H1 (cell line): Measurements from ENCODE around the gene VEZT. TPM values are rescaled to one million over a fixed set of nuclear protein-coding genes. Genes with fewer than 3 reads are reported as not detected.

Experiments used
- CTCF ChIA-PET: fragments of 300-600 bp; sonication (Branson Sonifier 250); formaldehyde crosslinking; loops from one replicate; lab custom pipeline; 2021; ENCODE audit not compliant: partially characterized antibody; lab: Charles Lee
- POLR2A ChIA-PET: fragments of 300-600 bp; sonication (Branson Sonifier 250); formaldehyde crosslinking; loops from one replicate; lab custom pipeline; 2021; ENCODE audit warnings: inconsistent platforms; ENCODE audit not compliant: partially characterized antibody; lab: Charles Lee
- DNase-seq, 2 experiments: peaks; one replicate each; pipeline versions ENCODE4 v3.0.0 to v3.0.0-alpha.2; 2010 to 2022; ENCODE audit warnings: low spot score in 2 of 2, low read depth in 1 of 2, mixed read lengths in 1 of 2
- FAIRE-seq: peaks from 2 replicates; lab custom pipeline; 2011; peaks lifted over from hg19 to GRCh38; lab: Jason Lieb, UNC
- H2AFZ ChIP-seq: 2 replicates; pipeline ENCODE4 v1.8.1; 2012; ENCODE audit warnings: low read length, inconsistent platforms
- H2AK5ac ChIP-seq: 2 replicates; pipeline ENCODE4 v1.6.1; 2013; ENCODE audit warnings: low read depth, low read length
- H2BK120ac ChIP-seq: replicated peaks from 2 replicates; pipeline ENCODE3; 2013; ENCODE audit warnings: low read depth, low read length, inconsistent platforms
- H2BK12ac ChIP-seq: 2 replicates; pipeline ENCODE4 v1.6.1; 2013; ENCODE audit warnings: low read depth, low read length
- H2BK15ac ChIP-seq: 2 replicates; pipeline ENCODE4 v1.6.1; 2013; ENCODE audit warnings: low read length
- H2BK20ac ChIP-seq: 2 replicates; pipeline ENCODE4 v1.6.1; 2013; ENCODE audit warnings: low read length
- H2BK5ac ChIP-seq: 2 replicates; pipeline ENCODE4 v1.6.1; 2013; ENCODE audit warnings: low read depth, low read length
- H3K14ac ChIP-seq: 2 replicates; pipeline ENCODE4 v1.6.1; 2013; ENCODE audit warnings: inconsistent platforms; ENCODE audit not compliant: insufficient read length
- H3K18ac ChIP-seq: 2 replicates; pipeline ENCODE4 v1.6.1; 2013; ENCODE audit warnings: low read length; ENCODE audit errors: extremely low read depth
- H3K23ac ChIP-seq: 2 replicates; pipeline ENCODE4 v1.6.1; 2013; ENCODE audit warnings: inconsistent platforms; ENCODE audit not compliant: insufficient read length
- H3K23me2 ChIP-seq: 2 replicates; pipeline ENCODE4 v1.6.1; 2013; ENCODE audit warnings: low read depth, low read length
- H3K27ac ChIP-seq: 2 replicates; pipeline ENCODE4 v1.6.1; 2011; ENCODE audit warnings: low read depth, low read length, inconsistent platforms
- H3K27me3 ChIP-seq, 4 experiments: replicated peaks in 1 of 4; 1 replicate in 1 of 4; 2 replicates in 3 of 4; pipeline versions ENCODE4 v1.6.1 to v1.8.1; 2011 to 2013; ENCODE audit warnings: low read length in 3 of 4, mild to moderate bottlenecking in 3 of 4, inconsistent platforms in 2 of 4, mixed read lengths in 2 of 4, moderate library complexity in 1 of 4; ENCODE audit not compliant: control insufficient read depth in 3 of 4, insufficient read depth in 3 of 4; ENCODE audit errors: extremely low read depth in 1 of 4
- H3K36me3 ChIP-seq, 4 experiments: 2 replicates each; pipeline versions ENCODE4 v1.6.1 to v1.8.1; 2011 to 2013; ENCODE audit warnings: mild to moderate bottlenecking in 4 of 4, low read length in 3 of 4, moderate library complexity in 2 of 4, control low read depth in 1 of 4, inconsistent platforms in 1 of 4; ENCODE audit not compliant: insufficient read depth in 4 of 4, control insufficient read depth in 2 of 4
- H3K4ac ChIP-seq: replicated peaks from 2 replicates; pipeline ENCODE3; 2013; ENCODE audit warnings: low read length, low read depth, mixed read lengths, inconsistent platforms; ENCODE audit not compliant: insufficient read length
- H3K4me1 ChIP-seq, 4 experiments: replicated peaks in 1 of 4; 1 replicate in 1 of 4; 2 replicates in 3 of 4; pipeline versions ENCODE4 v1.6.1 to v1.8.1; 2011 to 2013; ENCODE audit warnings: low read length in 3 of 4, inconsistent platforms in 2 of 4, mixed read lengths in 1 of 4; ENCODE audit not compliant: insufficient read depth in 4 of 4, control insufficient read depth in 3 of 4
- H3K4me2 ChIP-seq, 2 experiments: 2 replicates each; pipeline versions ENCODE4 v1.6.1 to v1.8.1; 2011 to 2013; ENCODE audit warnings: low read depth in 2 of 2, low read length in 2 of 2, control low read depth in 1 of 2, inconsistent platforms in 1 of 2, mild to moderate bottlenecking in 1 of 2; ENCODE audit not compliant: insufficient read depth in 1 of 2
- H3K4me3 ChIP-seq, 4 experiments: fragments of 200-600, 300-600 bp in 1 of 4; sonication (generic), shearing (Covaris generic), sonication (Bioruptor Twin) in 1 of 4; 2 replicates each; pipeline versions ENCODE4 v1.5.1 to v1.8.1; 2011 to 2016; ENCODE audit warnings: low read length in 4 of 4, low read depth in 3 of 4, control low read depth in 2 of 4, inconsistent platforms in 2 of 4, mild to moderate bottlenecking in 2 of 4, mixed read lengths in 1 of 4, moderate library complexity in 1 of 4; ENCODE audit not compliant: insufficient read depth in 2 of 4; ENCODE audit errors: extremely low read depth in 1 of 4
- H3K56ac ChIP-seq: replicated peaks from 2 replicates; pipeline ENCODE3; 2013; ENCODE audit warnings: low read depth, mild to moderate bottlenecking, mixed read lengths, low read length, inconsistent platforms; ENCODE audit not compliant: insufficient read length
- H3K79me1 ChIP-seq: 2 replicates; pipeline ENCODE4 v1.6.1; 2013; ENCODE audit warnings: low read depth, low read length, control low read depth
- H3K79me2 ChIP-seq, 2 experiments: 2 replicates each; pipeline versions ENCODE4 v1.6.1 to v1.8.1; 2012 to 2013; ENCODE audit warnings: low read length in 2 of 2, mild to moderate bottlenecking in 2 of 2, inconsistent platforms in 1 of 2; ENCODE audit not compliant: insufficient read depth in 2 of 2, control insufficient read depth in 1 of 2
- H3K9ac ChIP-seq, 4 experiments: replicated peaks in 1 of 4; 1 replicate in 1 of 4; 2 replicates in 3 of 4; pipeline versions ENCODE4 v1.6.1 to v1.8.1; 2011 to 2013; ENCODE audit warnings: low read depth in 3 of 4, low read length in 3 of 4, control low read depth in 2 of 4, mild to moderate bottlenecking in 2 of 4, moderate library complexity in 2 of 4, inconsistent platforms in 1 of 4; ENCODE audit errors: extremely low read depth in 1 of 4
- H3K9me3 ChIP-seq, 2 experiments: 2 replicates each; pipeline versions ENCODE4 v1.6.1 to v1.8.1; 2012 to 2013; ENCODE audit warnings: mild to moderate bottlenecking in 2 of 2, moderate library complexity in 2 of 2, control low read depth in 1 of 2, inconsistent platforms in 1 of 2, low read depth in 1 of 2, low read length in 1 of 2, mixed read lengths in 1 of 2; ENCODE audit not compliant: insufficient read depth in 2 of 2
- H4K20me1 ChIP-seq, 2 experiments: replicated peaks in 1 of 2; 2 replicates each; pipeline versions ENCODE3 to v1.8.1; 2011 to 2013; ENCODE audit warnings: inconsistent platforms in 2 of 2, low read length in 2 of 2, mild to moderate bottlenecking in 1 of 2; ENCODE audit not compliant: insufficient read depth in 2 of 2, control insufficient read depth in 1 of 2
- H4K5ac ChIP-seq: 2 replicates; pipeline ENCODE4 v1.6.1; 2013; ENCODE audit warnings: low read length, low read depth, mixed read lengths, inconsistent platforms; ENCODE audit not compliant: insufficient read length
- H4K8ac ChIP-seq: 2 replicates; pipeline ENCODE4 v1.8.0; 2013; ENCODE audit warnings: mild to moderate bottlenecking, moderate library complexity, low read length, inconsistent platforms; ENCODE audit not compliant: insufficient read depth; ENCODE audit errors: extremely low read depth
- H4K91ac ChIP-seq: replicated peaks from 2 replicates; pipeline ENCODE3; 2013; ENCODE audit warnings: low read length, mixed read lengths, inconsistent platforms; ENCODE audit not compliant: insufficient read length
- EZH2 ChIP-seq: fragments of 200-600 bp; sonication (generic); IDR thresholded peaks from 2 replicates; pipeline ENCODE4 v1.7.1; 2012; ENCODE audit warnings: low read depth, mild to moderate bottlenecking, moderate library complexity, low read length, inconsistent platforms; ENCODE audit not compliant: severe bottlenecking
- JUN ChIP-seq: IDR thresholded peaks from 2 replicates; pipeline ENCODE4 v1.6.1; 2011; ENCODE audit warnings: low read depth, mild to moderate bottlenecking, improper control_type of control experiment, low read length
- TAF1 ChIP-seq: IDR thresholded peaks from 2 replicates; pipeline ENCODE4 v1.6.1; 2011; ENCODE audit warnings: mild to moderate bottlenecking, low read depth, low read length
- TAF7 ChIP-seq: optimal IDR thresholded peaks from 2 replicates; pipeline ENCODE3; 2011; ENCODE audit warnings: low read depth, mild to moderate bottlenecking, inconsistent platforms, low read length, moderate library complexity, borderline replicate concordance
- TCF12 ChIP-seq: IDR thresholded peaks from 2 replicates; pipeline ENCODE4 v1.6.1; 2011; ENCODE audit warnings: low read depth, mild to moderate bottlenecking, low read length
- WGBS, 2 experiments: shearing (Covaris generic) in 1 of 2; methylation state at CpG; one replicate each; pipeline versions ENCODE4 v1.1.6 to v1.1.7; 2013 to 2015; ENCODE audit warnings: low lambda C conversion rate in 2 of 2, mixed read lengths in 2 of 2, inconsistent platforms in 1 of 2, low coverage in 1 of 2, missing lambda C conversion rate in 1 of 2; ENCODE audit not compliant: insufficient replicate concordance in 2 of 2, insufficient coverage in 1 of 2, insufficient read length in 1 of 2; ENCODE audit errors: extremely low coverage in 1 of 2, missing lambda C conversion rate in 1 of 2; 5-methylcytosine and 5-hydroxymethylcytosine counted together
- polyA plus RNA-seq, 7 experiments: library from polyadenylated mRNA; depleted of rRNA in 3 of 7; stranded (reverse) in 5 of 7; unstranded in 2 of 7; fragments of >200 nt in 5 of 7; fragments of 200-250 nt in 2 of 7; gene quantifications; 1 replicate in 5 of 7; 2 replicates in 1 of 7; 4 replicates in 1 of 7; pipeline versions ENCODE4 v1.2.1 to v1.2.3, GENCODE V29; 2011 to 2013; ENCODE audit warnings: missing spikeins in 2 of 7, mixed read lengths in 2 of 7
- total RNA-seq: library from RNA; stranded (reverse); fragmentation: NEBNext Ultra II Directional; extraction: Animal tissue kit (Norgen Biotek cat#: 25700); gene quantifications from 2 replicates; pipeline ENCODE4 v1.2.1, GENCODE V29; 2021

Gene VEZT
- total and polyA plus RNA-seq, 2 of the 8 experiments (the other 6 are each of a cell fraction or from before 2014, with no cell fraction given) = 44.0 to 56.1 TPM

- no peak overlapping the region for H4K5ac ChIP-seq
- no peak for FAIRE-seq
- H3K36me3 ChIP-seq = peaks cover 0 to 12% (median 3%) of the 10 kb centered on the region in 4 experiments; a peak in 2 of 8 replicates
- H3K23ac ChIP-seq = no peak overlapping the region
- H3K9me3 ChIP-seq = no peaks in the 10 kb centered on the region
- H3K23me2 ChIP-seq = peaks cover 7% of the 10 kb centered on the region
- H3K9ac ChIP-seq = no peak overlapping the region
- TF ChIP-seq TAF1 (no peak), TAF7 (no peak), JUN (no peak), TCF12 (no peak), EZH2 (no peak)
- 0 out of 2 replicates have a peak overlapping the region, but pooled peaks have one; percentile 5 for H2BK12ac ChIP-seq
- no peak overlapping the region for H3K56ac ChIP-seq
- DNase-seq = no peak
- no peak overlapping the region for H3K27ac ChIP-seq
- H3K4me1 ChIP-seq = peaks cover 0 to 11% (median 3%) of the 10 kb centered on the region in 4 experiments; a peak in 3 of 7 replicates
- H3K4ac ChIP-seq = no peak overlapping the region
- H3K4me3 ChIP-seq = no peak overlapping the region
- H3K79me1 ChIP-seq = no peaks in the 10 kb centered on the region; the same call in 1 of the 2 replicates
- H4K8ac ChIP-seq = no peak overlapping the region
- no peak overlapping the region for H2BK120ac ChIP-seq
- H3K27me3 ChIP-seq = no peaks in the 10 kb centered on the region
- CTCF ChIA-PET = interaction anchor here (1.1 kb wide), 1 partner anchor 8 kb away, joined by 6 read pairs; no protein-coding TSS in a partner anchor
- no peak overlapping the region for H3K4me2 ChIP-seq
- WGBS, 2 experiments = 96% methylated on average over 1 of the region's 1 CpG; no CpG with 5 or more reads in 1 of the 2 experiments
- H2BK15ac ChIP-seq = no peak overlapping the region
- H2BK5ac ChIP-seq = no peak overlapping the region
- no peaks in the 10 kb centered on the region for H4K20me1 ChIP-seq
- peaks cover 7 to 85% of the 10 kb centered on the region in 2 experiments; a peak in 3 of 4 replicates for H3K79me2 ChIP-seq
- no peak overlapping the region for H2AFZ ChIP-seq
- H2AK5ac ChIP-seq = no peak overlapping the region; the same call in 1 of the 2 replicates
- no peak overlapping the region for H3K14ac ChIP-seq
- H4K91ac ChIP-seq = no peak overlapping the region
- H3K18ac ChIP-seq = no peak overlapping the region
- POLR2A ChIA-PET = interaction anchor here (1.2 to 1.5 kb wide), 2 partner anchors 10 to 11 kb away, joined by 3 to 5 read pairs; no protein-coding TSS in a partner anchor
- no peak overlapping the region for H2BK20ac ChIP-seq
Observed at GRCh38 chr12:95213928-95214327, 3.7 kb upstream of the VEZT start.
